Measurements from ENCODE around the gene GNB1. TPM values are rescaled to one million over a fixed set of nuclear protein-coding genes. Genes with fewer than 3 reads are reported as not detected.

The GNB1 gene
- total and polyA plus RNA-seq, 9 of the 15 experiments (the other 6 are each of a cell fraction or from before 2014, with no cell fraction given), result 34.3 to 388 (median 114) TPM

DNA sequence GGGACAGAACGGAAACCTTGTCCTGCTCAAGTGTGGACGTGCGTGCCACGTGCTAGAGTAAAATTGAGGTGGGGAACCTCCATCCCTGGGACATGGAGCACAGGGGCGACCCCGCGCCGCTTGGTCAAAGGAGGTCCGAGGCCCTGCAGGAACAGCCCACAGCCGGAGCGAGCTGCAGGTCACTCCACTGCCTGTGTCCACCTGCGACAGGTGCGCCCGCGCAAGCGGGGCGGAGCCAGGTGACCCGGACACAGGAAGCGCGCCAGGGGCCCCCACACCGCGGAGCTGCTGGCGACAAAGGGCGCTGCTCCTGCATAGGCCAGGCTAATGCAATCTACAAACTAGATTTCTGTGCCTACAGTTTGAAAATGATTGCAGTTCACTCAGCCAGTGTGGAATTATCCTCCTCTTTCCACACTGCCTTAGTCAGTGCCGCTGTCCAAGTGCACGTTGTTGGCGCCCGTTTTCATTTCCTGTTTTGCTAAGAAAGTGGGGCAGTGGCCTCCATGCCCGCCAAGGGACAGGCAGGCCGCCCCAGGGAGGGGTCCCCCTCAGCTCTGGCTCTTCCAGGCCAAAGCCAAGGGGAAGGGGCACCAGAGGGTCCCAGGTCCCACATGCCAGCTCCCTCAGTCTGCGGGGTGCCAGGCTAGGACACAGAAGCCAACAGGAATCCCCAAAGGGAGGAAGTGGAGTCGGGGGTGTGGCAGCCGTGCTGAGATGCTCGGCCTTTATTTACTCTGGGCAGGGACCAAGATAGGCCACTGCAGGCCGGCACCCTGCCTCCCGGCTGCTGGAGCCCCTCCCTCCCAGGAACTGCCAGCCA, 108.3 kb downstream of the GNB1 start (continued):
- TF ChIP-seq, protein P1, sequence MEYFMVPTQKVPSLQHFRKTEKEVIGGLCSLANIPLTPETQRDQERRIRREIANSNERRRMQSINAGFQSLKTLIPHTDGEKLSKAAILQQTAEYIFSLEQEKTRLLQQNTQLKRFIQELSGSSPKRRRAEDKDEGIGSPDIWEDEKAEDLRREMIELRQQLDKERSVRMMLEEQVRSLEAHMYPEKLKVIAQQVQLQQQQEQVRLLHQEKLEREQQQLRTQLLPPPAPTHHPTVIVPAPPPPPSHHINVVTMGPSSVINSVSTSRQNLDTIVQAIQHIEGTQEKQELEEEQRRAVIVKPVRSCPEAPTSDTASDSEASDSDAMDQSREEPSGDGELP (CRISPR knock-in tag; IDR thresholded peaks at IDR 0.05; ENCODE audit: borderline replicate concordance), result no peak
- TF ChIP-seq, protein P2, sequence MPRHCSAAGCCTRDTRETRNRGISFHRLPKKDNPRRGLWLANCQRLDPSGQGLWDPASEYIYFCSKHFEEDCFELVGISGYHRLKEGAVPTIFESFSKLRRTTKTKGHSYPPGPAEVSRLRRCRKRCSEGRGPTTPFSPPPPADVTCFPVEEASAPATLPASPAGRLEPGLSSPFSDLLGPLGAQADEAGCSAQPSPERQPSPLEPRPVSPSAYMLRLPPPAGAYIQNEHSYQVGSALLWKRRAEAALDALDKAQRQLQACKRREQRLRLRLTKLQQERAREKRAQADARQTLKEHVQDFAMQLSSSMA (CRISPR knock-in tag; IDR thresholded peaks at IDR 0.05), result no peak
- TF ChIP-seq, protein P3, sequence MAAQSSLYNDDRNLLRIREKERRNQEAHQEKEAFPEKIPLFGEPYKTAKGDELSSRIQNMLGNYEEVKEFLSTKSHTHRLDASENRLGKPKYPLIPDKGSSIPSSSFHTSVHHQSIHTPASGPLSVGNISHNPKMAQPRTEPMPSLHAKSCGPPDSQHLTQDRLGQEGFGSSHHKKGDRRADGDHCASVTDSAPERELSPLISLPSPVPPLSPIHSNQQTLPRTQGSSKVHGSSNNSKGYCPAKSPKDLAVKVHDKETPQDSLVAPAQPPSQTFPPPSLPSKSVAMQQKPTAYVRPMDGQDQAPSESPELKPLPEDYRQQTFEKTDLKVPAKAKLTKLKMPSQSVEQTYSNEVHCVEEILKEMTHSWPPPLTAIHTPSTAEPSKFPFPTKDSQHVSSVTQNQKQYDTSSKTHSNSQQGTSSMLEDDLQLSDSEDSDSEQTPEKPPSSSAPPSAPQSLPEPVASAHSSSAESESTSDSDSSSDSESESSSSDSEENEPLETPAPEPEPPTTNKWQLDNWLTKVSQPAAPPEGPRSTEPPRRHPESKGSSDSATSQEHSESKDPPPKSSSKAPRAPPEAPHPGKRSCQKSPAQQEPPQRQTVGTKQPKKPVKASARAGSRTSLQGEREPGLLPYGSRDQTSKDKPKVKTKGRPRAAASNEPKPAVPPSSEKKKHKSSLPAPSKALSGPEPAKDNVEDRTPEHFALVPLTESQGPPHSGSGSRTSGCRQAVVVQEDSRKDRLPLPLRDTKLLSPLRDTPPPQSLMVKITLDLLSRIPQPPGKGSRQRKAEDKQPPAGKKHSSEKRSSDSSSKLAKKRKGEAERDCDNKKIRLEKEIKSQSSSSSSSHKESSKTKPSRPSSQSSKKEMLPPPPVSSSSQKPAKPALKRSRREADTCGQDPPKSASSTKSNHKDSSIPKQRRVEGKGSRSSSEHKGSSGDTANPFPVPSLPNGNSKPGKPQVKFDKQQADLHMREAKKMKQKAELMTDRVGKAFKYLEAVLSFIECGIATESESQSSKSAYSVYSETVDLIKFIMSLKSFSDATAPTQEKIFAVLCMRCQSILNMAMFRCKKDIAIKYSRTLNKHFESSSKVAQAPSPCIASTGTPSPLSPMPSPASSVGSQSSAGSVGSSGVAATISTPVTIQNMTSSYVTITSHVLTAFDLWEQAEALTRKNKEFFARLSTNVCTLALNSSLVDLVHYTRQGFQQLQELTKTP (IDR thresholded peaks at IDR 0.05; ENCODE audit: low read depth in 1 of 2, partially characterized antibody in 2 of 2), result no peak
- TF ChIP-seq, protein P4, sequence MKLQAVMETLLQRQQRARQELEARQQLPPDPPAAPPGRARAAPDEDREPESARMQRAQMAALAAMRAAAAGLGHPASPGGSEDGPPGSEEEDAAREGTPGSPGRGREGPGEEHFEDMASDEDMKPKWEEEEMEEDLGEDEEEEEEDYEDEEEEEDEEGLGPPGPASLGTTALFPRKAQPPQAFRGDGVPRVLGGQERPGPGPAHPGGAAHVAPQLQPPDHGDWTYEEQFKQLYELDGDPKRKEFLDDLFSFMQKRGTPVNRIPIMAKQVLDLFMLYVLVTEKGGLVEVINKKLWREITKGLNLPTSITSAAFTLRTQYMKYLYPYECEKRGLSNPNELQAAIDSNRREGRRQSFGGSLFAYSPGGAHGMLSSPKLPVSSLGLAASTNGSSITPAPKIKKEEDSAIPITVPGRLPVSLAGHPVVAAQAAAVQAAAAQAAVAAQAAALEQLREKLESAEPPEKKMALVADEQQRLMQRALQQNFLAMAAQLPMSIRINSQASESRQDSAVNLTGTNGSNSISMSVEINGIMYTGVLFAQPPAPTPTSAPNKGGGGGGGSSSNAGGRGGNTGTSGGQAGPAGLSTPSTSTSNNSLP (IDR thresholded peaks at IDR 0.05; ENCODE audit: borderline replicate concordance, low read depth, low read length), result no peak
- TF ChIP-seq SIN3A (IDR thresholded peaks at IDR 0.05; ENCODE audit: borderline replicate concordance in 2 of 2, control insufficient read depth in 1 of 2, low read depth in 2 of 2, low read length in 2 of 2) (peak in 1 of 2 experiments; percentile 50; a peak in 1 of 4 replicates), U2AF2 (optimal IDR thresholded peaks at IDR 0.05; ENCODE audit: low read depth, low read length) (no peak), POLR3G (IDR thresholded peaks at IDR 0.05; ENCODE audit: extremely low read depth, insufficient read length, insufficient replicate concordance) (no peak), PHB (CRISPR knock-in tag; IDR thresholded peaks at IDR 0.05) (0 out of 2 replicates have a peak, but pooled peaks have one; percentile 81), NFIX (CRISPR knock-in tag; IDR thresholded peaks at IDR 0.05; ENCODE audit: low read depth) (no peak), MTF1 (CRISPR knock-in tag; IDR thresholded peaks at IDR 0.05; ENCODE audit: borderline replicate concordance) (no peak)
- TF ChIP-seq, protein P5, sequence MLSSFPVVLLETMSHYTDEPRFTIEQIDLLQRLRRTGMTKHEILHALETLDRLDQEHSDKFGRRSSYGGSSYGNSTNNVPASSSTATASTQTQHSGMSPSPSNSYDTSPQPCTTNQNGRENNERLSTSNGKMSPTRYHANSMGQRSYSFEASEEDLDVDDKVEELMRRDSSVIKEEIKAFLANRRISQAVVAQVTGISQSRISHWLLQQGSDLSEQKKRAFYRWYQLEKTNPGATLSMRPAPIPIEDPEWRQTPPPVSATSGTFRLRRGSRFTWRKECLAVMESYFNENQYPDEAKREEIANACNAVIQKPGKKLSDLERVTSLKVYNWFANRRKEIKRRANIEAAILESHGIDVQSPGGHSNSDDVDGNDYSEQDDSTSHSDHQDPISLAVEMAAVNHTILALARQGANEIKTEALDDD (IDR thresholded peaks at IDR 0.05), result no peak
- TF ChIP-seq, protein P6, sequence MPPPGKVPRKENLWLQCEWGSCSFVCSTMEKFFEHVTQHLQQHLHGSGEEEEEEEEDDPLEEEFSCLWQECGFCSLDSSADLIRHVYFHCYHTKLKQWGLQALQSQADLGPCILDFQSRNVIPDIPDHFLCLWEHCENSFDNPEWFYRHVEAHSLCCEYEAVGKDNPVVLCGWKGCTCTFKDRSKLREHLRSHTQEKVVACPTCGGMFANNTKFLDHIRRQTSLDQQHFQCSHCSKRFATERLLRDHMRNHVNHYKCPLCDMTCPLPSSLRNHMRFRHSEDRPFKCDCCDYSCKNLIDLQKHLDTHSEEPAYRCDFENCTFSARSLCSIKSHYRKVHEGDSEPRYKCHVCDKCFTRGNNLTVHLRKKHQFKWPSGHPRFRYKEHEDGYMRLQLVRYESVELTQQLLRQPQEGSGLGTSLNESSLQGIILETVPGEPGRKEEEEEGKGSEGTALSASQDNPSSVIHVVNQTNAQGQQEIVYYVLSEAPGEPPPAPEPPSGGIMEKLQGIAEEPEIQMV (tag; conservative IDR thresholded peaks at IDR 0.05; ENCODE audit: low read depth), result no peak
